CD14-positive monocyte (primary cell): ENCODE measurements around the gene MTRFR. TPM values are rescaled to one million over a fixed set of nuclear protein-coding genes. Genes with fewer than 3 reads are reported as not detected.
A peak's percentile ranks its signal among the peaks of the same experiment; 100 is the strongest.

Source experiments
- DNase-seq, 3 donors: peaks; one replicate each; pipeline ENCODE4 v3.0.0-alpha.2; 2011 to 2022
- H2AFZ ChIP-seq: 2 replicates; pipeline ENCODE4 v1.6.0; 2012; ENCODE audit warnings: mild to moderate bottlenecking, low read depth, low read length, inconsistent platforms; ENCODE audit not compliant: insufficient read depth, poor library complexity, severe bottlenecking
- H3K27ac ChIP-seq, 2 donors: 1 replicate in 1 of 2; 2 replicates in 1 of 2; pipeline ENCODE4 v1.5.1; 2012 to 2013; ENCODE audit warnings: low read length in 2 of 2, control low read depth in 1 of 2, inconsistent platforms in 1 of 2, low read depth in 1 of 2, mild to moderate bottlenecking in 1 of 2
- H3K27me3 ChIP-seq, 2 donors: one replicate each; pipeline versions ENCODE4 v1.6.0 to v1.6.1; 2011 to 2013; ENCODE audit warnings: low read length in 2 of 2; ENCODE audit not compliant: control insufficient read depth in 2 of 2, insufficient read depth in 2 of 2
- H3K36me3 ChIP-seq, 2 donors: replicated peaks in 1 of 2; 1 replicate in 1 of 2; 2 replicates in 1 of 2; pipeline versions ENCODE4 v1.5.1 to v1.6.1; 2012 to 2013; ENCODE audit warnings: low read length in 2 of 2, control low read depth in 1 of 2, inconsistent platforms in 1 of 2, mild to moderate bottlenecking in 1 of 2; ENCODE audit not compliant: insufficient read depth in 2 of 2, control insufficient read depth in 1 of 2
- H3K4me1 ChIP-seq, 2 donors: 1 replicate in 1 of 2; 2 replicates in 1 of 2; pipeline versions ENCODE4 v1.5.1 to v1.6.1; 2012 to 2013; ENCODE audit warnings: low read length in 2 of 2, control low read depth in 1 of 2, inconsistent platforms in 1 of 2, mild to moderate bottlenecking in 1 of 2, moderate library complexity in 1 of 2; ENCODE audit not compliant: insufficient read depth in 2 of 2, control insufficient read depth in 1 of 2
- H3K4me2 ChIP-seq: replicated peaks from 2 replicates; pipeline ENCODE3; 2012; ENCODE audit warnings: low read length, moderate library complexity, mild to moderate bottlenecking; ENCODE audit not compliant: poor library complexity, severe bottlenecking; ENCODE audit errors: extremely low read depth
- H3K4me3 ChIP-seq, 3 experiments: fragments of 200-600 bp in 1 of 3; sonication (generic) in 1 of 3; replicated peaks in 1 of 3; 1 replicate in 2 of 3; 2 replicates in 1 of 3; pipeline ENCODE4 v1.5.1; 2011 to 2013; ENCODE audit warnings: low read length in 3 of 3, mild to moderate bottlenecking in 3 of 3, control low read depth in 2 of 3, low read depth in 2 of 3, inconsistent platforms in 1 of 3, moderate library complexity in 1 of 3
- H3K79me2 ChIP-seq: 2 replicates; pipeline ENCODE4 v1.6.0; 2012; ENCODE audit warnings: mild to moderate bottlenecking, control low read depth, inconsistent platforms, low read length, moderate library complexity; ENCODE audit not compliant: insufficient read depth
- H3K9ac ChIP-seq: 2 replicates; pipeline ENCODE4 v1.6.0; 2017; ENCODE audit warnings: low read length, mild to moderate bottlenecking; ENCODE audit not compliant: insufficient read depth, poor library complexity, severe bottlenecking
- H3K9me3 ChIP-seq, 2 donors: replicated peaks in 1 of 2; 1 replicate in 1 of 2; 2 replicates in 1 of 2; pipeline versions ENCODE4 v1.5.1 to v1.6.1; 2012 to 2013; ENCODE audit warnings: low read length in 2 of 2, control low read depth in 1 of 2; ENCODE audit not compliant: control insufficient read depth in 1 of 2, insufficient read depth in 1 of 2
- H4K20me1 ChIP-seq: 2 replicates; pipeline ENCODE4 v1.6.0; 2012; ENCODE audit warnings: mild to moderate bottlenecking, low read length, control low read depth, moderate library complexity; ENCODE audit not compliant: insufficient read depth
- H3K27ac Mint-ChIP-seq, 7 donors: one replicate each; pipeline ENCODE4 v1.8.0; 2020; ENCODE audit warnings: mild to moderate bottlenecking in 7 of 7, mixed read lengths in 7 of 7, moderate library complexity in 6 of 7, inconsistent platforms in 2 of 7
- H3K27me3 Mint-ChIP-seq, 3 donors: one replicate each; pipeline ENCODE4 v1.8.0; 2021 to 2022; ENCODE audit warnings: low read depth in 3 of 3, mild to moderate bottlenecking in 3 of 3, mixed read lengths in 3 of 3, moderate library complexity in 3 of 3, inconsistent platforms in 1 of 3
- H3K36me3 Mint-ChIP-seq, 2 donors: one replicate each; pipeline ENCODE4 v1.8.0; 2020; ENCODE audit warnings: mixed read lengths in 2 of 2, inconsistent platforms in 1 of 2, mild to moderate bottlenecking in 1 of 2
- H3K4me1 Mint-ChIP-seq: one replicate; pipeline ENCODE4 v1.8.0; 2020; ENCODE audit warnings: mild to moderate bottlenecking, mixed read lengths
- H3K4me3 Mint-ChIP-seq, 2 donors: one replicate each; pipeline ENCODE4 v1.8.0; 2020; ENCODE audit warnings: mild to moderate bottlenecking in 2 of 2, mixed read lengths in 2 of 2, moderate library complexity in 1 of 2
- H3K9me3 Mint-ChIP-seq, 7 donors: one replicate each; pipeline ENCODE4 v1.8.0; 2020 to 2022; ENCODE audit warnings: mixed read lengths in 7 of 7, mild to moderate bottlenecking in 6 of 7, moderate library complexity in 6 of 7, inconsistent platforms in 2 of 7
- WGBS: methylation state at CpG from one replicate; pipeline ENCODE4 v1.1.5; 2013; ENCODE audit warnings: missing lambda C conversion rate; ENCODE audit not compliant: insufficient coverage; 5-methylcytosine and 5-hydroxymethylcytosine counted together
- intact Hi-C, 2 donors: fragments of 100-400 bp; cut with micrococcal nuclease; formaldehyde crosslinking; loops; one replicate each; pipeline versions ENCODE4 v1.15.0 to v1.15.1; 2023
- polyA plus RNA-seq, 3 donors: library from polyadenylated mRNA; depleted of rRNA in 1 of 3; unstranded in 2 of 3; stranded (reverse) in 1 of 3; fragments of 300-500 nt in 2 of 3; fragments of >200 nt in 1 of 3; fragmentation: Illumina TruSeq in 2 of 3; gene quantifications; 1 replicate in 2 of 3; 2 replicates in 1 of 3; pipeline ENCODE4 v1.2.3, GENCODE V29; 2012 to 2021
- TF ChIP-seq, protein P1 (sequence below): fragments of 200-600 bp; IDR thresholded peaks from one replicate; pipeline ENCODE4 v1.8.0; 2022; ENCODE audit warnings: antibody characterized with exemption, mild to moderate bottlenecking

Gene MTRFR
- polyA plus RNA-seq, 3 donors, result 1.7 to 2.1 (median 1.7) TPM

DNA sequence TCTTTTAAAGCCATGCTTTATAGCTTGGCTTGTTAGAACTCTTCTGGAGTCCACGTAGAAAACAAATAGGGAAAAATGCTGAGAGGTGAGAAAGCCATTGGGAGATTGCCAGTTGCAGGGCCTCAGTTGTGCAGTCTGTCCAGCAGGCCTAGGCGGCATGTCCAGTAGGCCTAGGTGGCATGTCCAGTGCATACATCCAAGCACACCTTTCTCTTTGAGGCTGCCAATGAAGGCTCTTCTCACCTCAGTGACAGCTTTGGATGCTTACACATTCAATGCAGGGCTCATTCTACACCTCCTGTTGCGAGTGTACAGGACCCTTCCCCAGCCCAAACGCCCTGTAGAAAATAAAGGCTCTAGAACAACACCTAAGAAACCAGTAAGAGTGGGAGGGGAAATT is 25.4 kb downstream of the MTRFR start:
- Mint-ChIP-seq H3K9me3 (no peaks in the 10 kb centered on the region), H3K27ac (no peak overlapping the region), H3K27me3 (peaks cover 0 to 1% (median 0%) of the 10 kb centered on the region in 3 donors), H3K4me3 (no peak overlapping the region), H3K36me3 (peaks cover 74 to 92% of the 10 kb centered on the region in 2 donors), H3K4me1 (peaks cover 3% of the 10 kb centered on the region)
- Histone ChIP-seq H2AFZ (no peak overlapping the region), H3K4me2 (no peak overlapping the region), H3K36me3 (peaks cover 63 to 95% of the 10 kb centered on the region in 2 donors), H3K4me3 (no peak overlapping the region), H3K9me3 (no peaks in the 10 kb centered on the region), H3K4me1 (no peaks in the 10 kb centered on the region), H3K27ac (no peak overlapping the region), H3K27me3 (no peaks in the 10 kb centered on the region), H4K20me1 (no peaks in the 10 kb centered on the region), H3K79me2 (peaks cover under 1% of the 10 kb centered on the region), H3K9ac (no peak overlapping the region)
- intact Hi-C loops, result no loop called here
- TF ChIP-seq, protein P1, sequence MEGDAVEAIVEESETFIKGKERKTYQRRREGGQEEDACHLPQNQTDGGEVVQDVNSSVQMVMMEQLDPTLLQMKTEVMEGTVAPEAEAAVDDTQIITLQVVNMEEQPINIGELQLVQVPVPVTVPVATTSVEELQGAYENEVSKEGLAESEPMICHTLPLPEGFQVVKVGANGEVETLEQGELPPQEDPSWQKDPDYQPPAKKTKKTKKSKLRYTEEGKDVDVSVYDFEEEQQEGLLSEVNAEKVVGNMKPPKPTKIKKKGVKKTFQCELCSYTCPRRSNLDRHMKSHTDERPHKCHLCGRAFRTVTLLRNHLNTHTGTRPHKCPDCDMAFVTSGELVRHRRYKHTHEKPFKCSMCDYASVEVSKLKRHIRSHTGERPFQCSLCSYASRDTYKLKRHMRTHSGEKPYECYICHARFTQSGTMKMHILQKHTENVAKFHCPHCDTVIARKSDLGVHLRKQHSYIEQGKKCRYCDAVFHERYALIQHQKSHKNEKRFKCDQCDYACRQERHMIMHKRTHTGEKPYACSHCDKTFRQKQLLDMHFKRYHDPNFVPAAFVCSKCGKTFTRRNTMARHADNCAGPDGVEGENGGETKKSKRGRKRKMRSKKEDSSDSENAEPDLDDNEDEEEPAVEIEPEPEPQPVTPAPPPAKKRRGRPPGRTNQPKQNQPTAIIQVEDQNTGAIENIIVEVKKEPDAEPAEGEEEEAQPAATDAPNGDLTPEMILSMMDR, result no peak
- DNase-seq, result no peak
- WGBS, result 100% methylated on average over 2 of the region's 4 CpGs

DNA sequence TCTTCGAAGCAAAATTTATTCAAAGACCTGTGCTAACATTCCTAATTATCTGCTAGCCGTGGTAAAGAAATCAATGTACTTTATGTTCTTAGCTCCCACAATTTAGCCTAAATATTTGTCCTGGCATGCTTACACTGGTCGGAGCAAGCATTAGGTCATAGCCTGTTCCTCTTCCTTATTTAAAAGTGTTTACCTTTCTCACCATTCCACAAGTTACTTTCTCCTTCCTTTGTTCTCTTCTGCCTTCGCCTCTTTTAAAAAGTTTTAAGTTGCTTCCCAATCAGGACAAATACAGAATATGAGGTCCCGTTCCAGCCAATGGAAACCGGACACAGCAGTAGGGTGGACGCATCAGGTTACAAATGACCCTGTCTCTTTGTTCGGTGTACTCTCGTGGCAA is 26.8 kb downstream of the MTRFR start:
- no peak overlapping the region for H3K4me2 ChIP-seq
- H3K4me3 Mint-ChIP-seq, result no peak overlapping the region
- intact Hi-C loops, result no loop called here

More for the DNA sequence above, 26.8 kb downstream of the MTRFR start:
- Mint-ChIP-seq H3K36me3 (peaks cover 67 to 90% of the 10 kb centered on the region in 2 donors), H3K4me1 (peaks cover 3% of the 10 kb centered on the region), H3K27ac (peak overlapping the region in 1 of 7 donors; percentile 3), H3K27me3 (peaks cover 0 to 1% (median 0%) of the 10 kb centered on the region in 3 donors), H3K9me3 (no peaks in the 10 kb centered on the region)
- no peaks in the 10 kb centered on the region for H3K27me3 ChIP-seq
- 77% methylated on average over 6 of the region's 9 CpGs for WGBS
- H3K4me3 ChIP-seq, result no peak overlapping the region
- no peaks in the 10 kb centered on the region for H3K4me1 ChIP-seq
- TF ChIP-seq, protein P1, result no peak
- no peak for DNase-seq
- H3K36me3 ChIP-seq, result peaks cover 50 to 90% of the 10 kb centered on the region in 2 donors
- H3K79me2 ChIP-seq, result no peaks in the 10 kb centered on the region
- H3K9me3 ChIP-seq, result no peaks in the 10 kb centered on the region
- H2AFZ ChIP-seq, result no peak overlapping the region
- H4K20me1 ChIP-seq, result no peaks in the 10 kb centered on the region
- H3K9ac ChIP-seq, result no peak overlapping the region
- H3K27ac ChIP-seq, result no peak overlapping the region
